8988T (cell line): ENCODE data around the gene GID8.
"Not testable (repeated sequence)": the region's sequence is repeated elsewhere in the genome, so short reads cannot be mapped to it uniquely, and the experiment has no call there.

ENCODE experiments used
- DNase-seq: peaks from one replicate; pipeline ENCODE4 v3.0.0; 2011

GID8 gene

DNA sequence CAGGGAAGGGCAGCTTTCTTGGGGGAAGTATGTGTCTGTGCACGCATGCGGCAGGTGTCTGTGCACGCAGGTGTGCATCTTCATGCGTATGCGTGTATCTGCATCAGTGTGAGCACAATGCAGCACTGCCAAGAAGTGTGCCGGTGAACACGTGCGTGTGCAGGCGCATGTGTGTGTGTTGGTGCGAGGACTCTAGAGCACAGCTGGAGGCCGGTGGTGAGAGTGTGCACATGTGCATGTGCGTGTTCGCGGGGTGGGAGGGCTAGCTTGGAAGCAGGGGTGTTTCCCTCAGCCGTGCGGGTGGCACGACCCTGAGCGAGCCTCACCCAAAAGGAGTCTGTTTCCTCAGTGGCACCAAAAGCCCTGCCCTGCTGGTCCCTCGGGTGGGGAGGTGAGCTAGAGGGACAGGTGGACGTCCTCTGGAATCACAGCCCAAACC lies 22.1 kb downstream of the GID8 start:
- no peak for DNase-seq

DNA sequence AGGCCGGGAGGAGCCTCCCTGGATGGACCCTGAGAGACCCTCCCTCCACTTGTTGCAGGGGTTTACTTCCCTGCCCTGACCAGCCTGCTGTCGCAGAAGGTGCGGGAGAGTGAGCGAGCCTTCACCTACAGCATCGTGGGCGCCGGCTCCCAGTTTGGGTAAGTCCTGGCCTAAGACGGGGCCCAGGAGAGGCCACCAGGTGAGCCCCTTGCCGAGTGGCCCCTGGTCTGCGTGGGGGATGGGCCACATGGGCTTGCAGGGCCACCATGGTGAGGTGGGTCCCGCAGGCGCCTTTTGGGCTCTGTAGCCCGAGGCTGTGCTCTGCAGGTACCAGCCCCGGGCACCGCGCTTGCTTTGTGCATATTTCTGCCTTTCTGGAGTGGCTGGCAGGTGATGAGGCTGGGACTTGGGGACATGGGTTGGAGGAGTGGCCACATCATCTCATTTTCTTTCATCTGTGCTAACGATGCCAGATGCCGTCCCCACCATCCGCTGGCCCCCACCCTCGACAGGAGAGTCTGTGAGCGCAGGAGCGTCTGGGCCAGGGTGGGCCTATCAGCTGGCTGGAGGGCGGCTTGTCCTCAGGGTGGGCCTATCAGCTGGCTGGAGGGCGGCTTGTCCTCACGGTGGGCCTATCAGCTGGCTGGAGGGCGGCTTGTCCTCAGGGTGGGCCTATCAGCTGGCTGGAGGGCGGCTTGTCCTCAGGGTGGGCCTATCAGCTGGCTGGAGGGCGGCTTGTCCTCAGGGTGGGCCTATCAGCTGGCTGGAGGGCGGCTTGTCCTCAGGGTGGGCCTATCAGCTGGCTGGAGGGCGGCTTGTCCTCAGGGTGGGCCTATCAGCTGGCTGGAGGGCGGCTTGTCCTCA lies 22.7 kb downstream of the GID8 start:
- not testable (repeated sequence) for DNase-seq

DNA sequence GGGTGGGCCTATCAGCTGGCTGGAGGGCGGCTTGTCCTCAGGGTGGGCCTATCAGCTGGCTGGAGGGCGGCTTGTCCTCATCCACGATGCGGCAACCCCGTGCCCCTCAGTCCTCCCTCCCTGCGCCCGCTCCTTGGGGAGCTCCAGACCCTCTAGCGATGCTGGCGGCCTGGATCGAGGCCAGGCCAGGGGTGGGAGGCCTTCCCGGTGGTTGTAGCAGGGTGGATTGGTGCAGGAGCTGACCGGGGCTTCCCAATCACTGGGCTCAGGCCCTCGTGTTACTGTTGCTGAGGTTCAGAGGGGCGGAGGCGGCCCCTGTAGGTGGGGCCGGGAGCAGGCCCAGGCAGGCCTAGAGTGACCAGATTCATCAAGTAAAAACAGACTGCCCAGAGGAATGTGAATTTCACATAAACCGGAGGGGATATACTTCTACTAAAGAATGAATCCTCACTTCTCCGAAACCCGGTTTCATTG lies 23.4 kb downstream of the GID8 start:
- no peak for DNase-seq

DNA sequence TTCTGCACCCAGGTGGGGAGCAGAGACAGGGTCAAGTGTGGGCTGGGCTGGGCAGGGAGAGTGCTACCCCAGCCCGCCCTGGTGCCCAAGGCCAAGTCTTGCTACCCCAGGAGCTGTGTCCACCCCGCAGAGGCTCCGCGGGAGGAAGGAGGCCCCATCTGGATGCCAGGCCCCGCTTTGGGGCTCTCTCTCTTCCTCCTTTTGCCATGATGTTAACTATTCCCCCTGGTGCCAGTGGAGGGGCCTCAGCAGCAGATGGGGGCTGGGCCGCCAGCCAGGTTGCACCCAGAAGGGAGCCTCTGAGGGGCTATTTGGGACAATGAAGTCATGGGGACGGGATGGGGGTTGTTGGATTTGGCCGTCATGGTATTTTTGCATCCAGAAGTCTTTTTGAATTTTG lies 23.9 kb downstream of the GID8 start:
- no peak for DNase-seq

DNA sequence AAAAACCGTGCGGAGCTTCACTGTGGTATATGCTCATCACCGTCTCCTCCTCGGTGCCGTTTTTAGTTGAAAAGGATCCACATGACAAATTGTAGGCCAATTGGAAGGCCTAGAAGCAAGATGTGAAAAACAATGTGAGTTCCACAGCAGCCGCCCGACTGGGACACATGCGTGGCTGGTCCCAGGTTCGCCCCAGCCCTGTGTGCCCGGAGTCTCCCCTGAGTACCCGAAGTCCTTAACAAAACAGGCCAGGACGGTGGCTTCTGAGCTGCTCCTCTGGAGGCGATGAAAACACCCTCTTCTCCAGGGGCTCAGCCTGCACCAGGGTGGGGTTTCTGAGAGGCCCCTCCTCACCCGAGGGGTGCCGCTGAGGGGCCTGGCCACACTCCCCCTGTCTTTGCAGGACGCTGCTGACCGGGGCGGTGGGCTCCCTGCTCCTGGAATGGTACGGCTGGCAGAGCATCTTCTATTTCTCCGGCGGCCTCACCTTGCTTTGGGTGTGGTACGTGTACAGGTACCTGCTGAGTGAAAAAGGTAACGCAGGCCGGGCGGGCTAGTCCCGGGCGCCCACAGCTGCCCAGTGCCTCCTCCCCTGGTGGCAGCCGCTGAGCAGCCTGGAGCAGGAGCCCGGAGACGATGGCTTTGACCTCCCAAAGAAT lies 24.4 kb downstream of the GID8 start:
- no peak for DNase-seq

DNA sequence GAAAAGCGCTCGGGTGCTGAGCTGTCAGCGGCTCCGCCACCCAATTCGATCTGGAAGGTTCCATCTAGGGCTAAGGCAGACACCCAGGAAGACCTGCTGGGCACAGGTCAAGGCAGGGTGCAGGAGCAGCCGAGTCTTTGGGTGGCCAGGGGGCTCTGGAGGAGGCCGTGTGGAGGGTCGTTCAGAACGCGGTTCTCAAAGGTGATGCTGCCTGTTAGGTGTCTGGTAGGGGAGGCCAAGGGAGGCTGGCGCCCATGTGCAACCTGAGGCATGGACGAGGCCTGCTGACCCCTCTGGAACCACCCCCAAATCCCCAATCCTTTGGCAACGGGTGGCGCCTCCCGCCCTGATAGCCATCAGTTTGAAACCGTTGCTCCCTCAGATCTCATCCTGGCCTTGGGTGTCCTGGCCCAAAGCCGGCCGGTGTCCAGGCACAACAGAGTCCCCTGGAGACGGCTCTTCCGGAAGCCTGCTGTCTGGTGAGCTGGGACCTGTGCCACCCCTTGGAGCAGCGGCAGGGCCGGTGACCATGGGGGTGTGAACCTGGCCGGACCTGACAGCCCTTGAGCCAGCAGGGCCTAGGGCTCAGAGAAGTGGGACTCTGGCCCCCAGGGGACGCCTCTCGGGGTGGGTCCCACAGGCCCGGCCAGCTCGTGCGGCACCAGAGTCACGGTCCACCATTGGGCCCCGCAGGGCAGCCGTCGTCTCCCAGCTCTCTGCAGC lies 25.1 kb downstream of the GID8 start:
- DNase-seq = no peak

DNA sequence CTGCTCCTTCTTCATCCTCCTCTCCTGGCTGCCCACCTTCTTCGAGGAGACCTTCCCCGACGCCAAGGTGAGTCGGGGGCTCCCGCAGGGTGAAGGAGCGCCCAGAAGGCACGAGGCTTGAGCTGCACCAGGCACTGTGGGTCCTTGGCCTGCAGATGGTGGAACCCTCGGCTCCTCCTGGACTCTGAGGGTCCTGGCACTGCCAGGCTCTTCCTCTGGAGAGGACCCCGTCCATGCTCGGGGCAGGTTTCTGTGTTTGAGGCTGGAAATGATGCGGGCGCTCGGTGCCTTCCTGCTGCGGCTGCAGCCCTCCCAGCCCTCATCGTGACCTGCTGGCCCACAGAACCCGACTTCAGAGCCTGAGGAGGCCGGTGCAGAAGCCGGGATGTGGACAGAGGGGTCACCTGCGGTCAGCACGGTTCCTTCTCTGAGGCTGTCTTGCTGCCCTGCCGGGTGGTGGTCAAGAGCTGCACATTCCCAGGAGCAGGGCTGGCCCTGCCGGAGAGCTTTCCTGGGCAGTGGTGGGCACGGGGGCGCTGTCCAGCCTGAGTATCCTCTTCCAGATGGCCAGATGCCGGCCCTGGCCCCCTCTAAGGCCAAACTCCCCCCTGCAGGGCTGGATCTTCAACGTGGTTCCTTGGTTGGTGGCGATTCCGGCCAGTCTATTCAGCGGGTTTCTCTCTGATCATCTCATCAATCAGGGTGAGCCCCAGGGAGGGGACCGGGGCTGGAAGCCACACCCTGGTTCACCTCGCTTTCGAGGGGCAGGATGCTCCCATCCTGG lies 25.9 kb downstream of the GID8 start:
- no peak for DNase-seq

DNA sequence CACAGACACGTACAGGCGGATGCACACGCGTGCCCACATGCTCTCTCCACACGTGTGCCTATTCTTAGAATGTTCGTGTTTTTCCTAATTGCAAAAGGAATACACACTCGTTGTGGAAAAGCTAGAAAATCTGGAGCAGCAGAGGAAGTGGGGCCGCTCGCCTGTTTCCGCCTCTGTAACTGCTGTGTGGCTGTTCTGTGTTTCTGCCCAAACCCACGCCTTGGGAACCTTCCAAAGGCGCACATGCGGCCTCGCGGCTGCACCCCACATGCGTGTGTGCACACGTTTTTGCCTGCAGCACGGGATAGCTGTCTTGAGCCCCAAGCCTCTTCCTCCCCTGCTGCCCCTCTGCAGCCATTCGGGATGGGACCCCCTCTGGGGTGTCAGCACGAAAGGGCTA lies 26.8 kb downstream of the GID8 start:
- DNase-seq = no peak

DNA sequence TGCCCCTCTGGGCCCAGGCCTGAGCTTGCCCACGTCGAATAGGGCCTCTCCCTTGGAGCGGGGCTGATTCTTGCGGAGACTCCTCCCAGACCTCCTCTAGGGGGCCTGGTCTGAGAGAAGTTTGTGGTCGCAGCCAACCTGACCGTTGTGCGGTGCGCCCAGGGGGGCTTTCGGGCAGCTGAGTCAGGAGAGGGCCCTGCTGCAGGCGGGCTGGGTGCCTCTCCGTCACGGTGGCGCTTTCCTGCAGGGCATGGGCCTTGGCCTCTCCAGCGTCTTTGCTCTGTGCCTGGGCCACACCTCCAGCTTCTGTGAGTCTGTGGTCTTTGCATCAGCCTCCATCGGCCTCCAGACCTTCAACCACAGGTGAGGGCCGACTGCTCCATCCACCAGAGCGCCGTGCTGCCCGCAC lies 27.4 kb downstream of the GID8 start:
- no peak for DNase-seq

DNA sequence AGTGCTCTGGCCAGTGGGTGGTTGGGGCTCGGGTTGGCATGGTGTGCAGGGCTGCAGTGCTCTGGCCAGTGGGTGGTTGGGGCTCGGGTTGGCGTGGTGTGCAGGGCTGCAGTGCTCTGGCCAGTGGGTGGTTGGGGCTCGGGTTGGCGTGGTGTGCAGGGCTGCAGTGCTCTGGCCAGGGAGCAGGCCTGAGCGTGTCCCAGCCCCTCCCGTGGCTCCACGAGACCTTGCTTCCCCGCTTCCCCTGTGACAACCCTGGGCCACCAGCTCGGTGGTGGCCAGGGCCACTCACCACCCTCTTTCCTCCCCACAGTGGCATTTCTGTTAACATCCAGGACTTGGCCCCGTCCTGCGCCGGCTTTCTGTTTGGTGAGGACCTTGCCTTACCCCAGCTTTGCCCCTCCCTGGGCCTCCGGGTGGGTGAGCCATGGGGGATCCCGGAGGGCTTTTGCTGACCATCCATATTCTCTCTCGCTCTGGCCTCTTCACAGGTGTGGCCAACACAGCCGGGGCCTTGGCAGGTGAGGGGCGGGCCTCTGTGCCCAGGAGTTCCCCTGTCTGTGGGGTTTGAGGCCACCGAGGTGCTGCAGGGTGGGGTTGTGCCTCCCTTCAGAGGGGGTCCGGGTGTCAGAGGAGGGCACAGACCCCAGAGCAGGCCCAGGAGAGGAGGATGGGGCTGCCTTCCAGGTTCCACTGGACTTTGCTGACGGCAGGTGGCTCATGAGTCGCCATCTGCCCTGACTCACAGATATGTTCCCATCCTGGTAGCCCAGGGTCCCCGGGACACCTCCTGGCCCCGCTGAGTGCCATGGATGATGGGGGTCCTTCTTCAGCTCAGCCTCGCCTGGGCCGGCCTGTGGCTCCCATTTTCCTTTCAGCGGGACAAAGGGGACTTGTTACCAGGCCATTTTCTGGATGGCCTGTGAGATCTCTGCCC lies 28.5 kb downstream of the GID8 start:
- no peak for DNase-seq

DNA sequence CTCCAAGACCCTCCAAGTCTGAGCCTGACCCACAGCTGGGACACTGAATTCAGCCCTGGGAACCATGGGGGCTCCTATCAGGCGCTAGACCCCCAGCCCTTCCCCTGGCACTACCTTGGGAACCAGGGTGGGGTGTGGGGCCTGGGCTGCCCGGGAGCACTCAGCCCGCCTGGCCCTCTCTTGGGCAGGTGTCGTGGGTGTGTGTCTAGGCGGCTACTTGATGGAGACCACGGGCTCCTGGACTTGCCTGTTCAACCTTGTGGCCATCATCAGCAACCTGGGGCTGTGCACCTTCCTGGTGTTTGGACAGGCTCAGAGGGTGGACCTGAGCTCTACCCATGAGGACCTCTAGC lies 29.2 kb downstream of the GID8 start:
- DNase-seq = no peak

DNA sequence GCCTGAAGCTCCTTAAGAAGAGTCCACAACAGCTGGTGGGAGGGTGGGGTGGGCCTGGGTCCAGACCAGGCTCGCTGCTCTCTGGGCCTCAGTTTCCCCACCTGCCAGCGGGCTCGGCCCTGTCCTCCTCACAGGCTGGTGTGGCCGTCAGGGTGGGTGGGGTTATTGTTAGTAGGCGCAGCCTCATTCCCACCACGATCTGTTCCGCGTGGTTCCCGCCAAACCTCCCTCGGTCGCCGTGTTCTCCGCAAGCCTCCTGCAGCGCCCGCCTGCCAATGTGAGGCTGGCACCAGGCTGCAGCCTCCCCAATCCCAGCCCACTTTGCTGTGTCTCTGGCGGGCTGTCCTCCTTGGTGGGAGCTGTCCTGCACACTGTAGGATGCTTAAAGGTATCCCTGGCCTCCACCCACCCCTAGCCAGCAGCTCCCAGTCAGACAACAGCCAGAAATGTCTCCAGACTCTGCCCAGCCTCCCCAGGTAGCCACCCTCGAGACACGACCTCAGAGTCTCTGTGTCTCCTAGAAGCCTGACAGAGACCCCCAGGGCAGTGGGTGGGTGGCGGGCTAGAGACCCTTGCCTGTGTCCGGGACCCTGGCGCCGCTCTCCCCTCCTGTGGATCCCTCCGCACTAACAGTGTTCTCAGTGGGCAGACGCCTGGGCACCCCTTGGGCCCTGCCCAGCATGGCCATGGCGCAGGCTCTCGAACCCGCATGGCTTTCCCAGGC lies 29.8 kb downstream of the GID8 start:
- no peak for DNase-seq

DNA sequence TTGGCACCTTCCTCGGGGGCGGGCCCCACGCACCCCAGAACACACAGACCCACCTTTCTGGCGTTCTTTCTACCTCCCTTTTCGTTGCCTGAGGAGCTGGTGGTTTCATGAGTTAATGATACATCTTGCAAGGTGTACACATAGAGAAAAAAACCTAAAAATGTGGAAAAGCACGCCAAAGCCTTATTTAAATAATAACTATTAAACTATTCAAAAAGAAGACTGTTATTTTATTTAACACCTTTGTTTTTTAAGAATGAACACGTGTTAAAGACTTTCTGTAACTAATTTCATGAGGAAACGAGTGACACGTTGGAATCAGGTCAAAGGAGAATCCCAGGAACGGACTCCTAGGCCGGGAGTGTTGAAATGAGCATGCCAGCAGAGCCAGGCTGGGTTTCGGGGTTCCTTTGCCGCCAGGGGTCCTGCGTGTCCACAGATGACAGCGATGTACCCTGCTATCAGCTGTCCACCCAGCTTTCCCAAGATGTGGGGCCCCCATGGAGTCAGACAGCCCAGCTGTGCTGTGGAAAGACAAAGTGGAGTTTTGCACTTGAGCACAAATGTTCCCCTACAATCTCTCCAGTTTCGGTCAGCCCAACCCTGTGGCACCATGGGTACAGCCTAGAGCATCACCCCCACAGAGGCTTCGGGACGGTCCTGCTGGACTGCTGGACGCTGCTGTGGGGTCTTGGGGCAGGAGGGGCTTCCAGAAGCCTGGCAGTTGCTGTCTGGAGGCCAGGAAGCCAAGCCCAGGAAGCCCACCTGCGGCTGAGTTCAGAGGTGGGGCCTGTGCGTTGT lies 30.6 kb downstream of the GID8 start:
- no peak for DNase-seq

DNA sequence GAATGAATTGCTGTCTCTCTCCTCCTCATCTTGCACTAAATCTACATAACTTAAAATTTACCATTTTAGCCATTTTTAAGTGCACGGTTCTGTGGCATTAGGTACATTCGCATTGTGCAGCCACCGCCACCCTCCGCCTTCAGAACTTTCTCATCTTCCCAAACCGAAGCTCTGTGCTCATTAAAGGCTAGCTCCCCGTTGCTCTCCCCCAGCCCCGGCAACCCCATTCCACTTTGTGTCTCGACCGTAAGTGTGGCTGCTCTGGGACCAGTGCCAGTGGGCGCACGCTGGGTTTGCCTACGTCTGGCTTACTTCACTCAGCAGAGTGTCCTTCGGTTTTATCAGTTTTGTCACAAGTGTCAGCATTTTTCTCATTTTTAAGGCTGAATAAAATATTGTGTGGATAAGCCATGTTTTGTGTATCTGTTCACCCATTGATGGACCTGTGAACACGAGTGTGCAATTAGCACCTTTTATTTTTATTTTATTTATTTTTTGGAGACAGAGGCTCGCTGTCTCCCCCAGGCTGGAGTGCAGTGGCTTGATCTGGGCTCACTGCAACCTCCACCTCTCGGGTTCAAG lies 31.3 kb downstream of the GID8 start:
- no peak for DNase-seq

DNA sequence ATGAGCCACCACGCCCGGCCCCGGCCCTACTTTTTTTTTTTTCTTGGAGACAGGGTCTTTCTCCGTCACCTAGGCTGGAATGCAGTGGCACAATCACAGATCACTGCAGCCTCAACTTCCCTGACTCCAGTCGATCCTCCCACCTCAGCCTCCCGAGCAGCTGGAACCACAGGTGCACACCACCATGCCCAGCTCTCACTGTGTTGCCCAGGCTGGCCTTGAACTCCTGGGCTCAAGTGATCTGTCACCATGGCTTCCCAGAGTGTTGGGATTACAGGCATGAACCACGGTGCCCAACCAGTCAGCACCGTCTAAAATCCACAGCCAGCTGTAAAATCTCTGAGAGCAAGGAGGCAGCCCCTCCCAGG lies 32.0 kb downstream of the GID8 start:
- no peak for DNase-seq

DNA sequence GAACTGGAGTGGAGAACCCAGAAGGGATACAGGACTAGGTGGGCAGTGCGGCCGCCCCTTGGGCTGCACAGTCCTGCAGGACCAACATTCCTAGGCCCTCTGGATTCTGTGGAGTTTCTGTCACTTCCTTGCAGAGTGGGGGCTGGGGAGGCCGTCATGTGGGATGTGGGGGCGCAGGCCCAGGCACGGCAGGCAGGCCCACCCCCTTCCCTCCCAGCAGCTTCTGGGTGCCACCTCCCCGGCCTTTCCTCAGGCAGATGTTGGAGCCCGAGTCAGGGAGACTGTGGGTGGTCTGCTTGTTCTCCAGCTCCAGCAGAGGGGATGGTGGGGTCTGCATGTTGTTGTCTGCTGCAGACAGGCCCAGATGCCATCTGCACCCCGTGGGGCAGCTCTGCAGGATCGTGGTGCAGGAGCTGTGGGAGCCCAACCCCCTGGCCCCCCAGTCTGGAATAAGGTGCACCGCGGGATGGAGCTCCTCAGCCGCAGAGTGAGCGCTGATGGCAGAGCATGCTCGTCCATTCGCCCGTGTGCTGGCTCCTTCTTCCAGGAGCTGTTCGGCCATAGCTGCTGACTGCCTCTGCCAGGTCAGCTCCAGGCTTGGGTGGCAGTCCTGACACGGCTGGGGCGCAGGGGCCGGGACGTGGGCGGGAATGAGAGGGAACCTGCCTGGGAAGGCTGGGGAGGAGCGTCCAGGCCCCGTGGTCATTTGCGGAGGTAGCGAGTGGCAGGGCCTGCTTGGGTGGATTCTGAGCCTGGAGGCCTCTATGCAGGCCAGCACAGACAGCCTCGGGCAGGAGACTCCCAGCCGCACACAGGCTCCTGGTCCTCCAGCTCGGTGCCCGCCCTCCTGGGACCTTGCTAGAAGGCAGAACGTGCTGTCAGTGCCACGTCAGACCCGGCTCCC lies 32.6 kb downstream of the GID8 start:
- DNase-seq = no peak

DNA sequence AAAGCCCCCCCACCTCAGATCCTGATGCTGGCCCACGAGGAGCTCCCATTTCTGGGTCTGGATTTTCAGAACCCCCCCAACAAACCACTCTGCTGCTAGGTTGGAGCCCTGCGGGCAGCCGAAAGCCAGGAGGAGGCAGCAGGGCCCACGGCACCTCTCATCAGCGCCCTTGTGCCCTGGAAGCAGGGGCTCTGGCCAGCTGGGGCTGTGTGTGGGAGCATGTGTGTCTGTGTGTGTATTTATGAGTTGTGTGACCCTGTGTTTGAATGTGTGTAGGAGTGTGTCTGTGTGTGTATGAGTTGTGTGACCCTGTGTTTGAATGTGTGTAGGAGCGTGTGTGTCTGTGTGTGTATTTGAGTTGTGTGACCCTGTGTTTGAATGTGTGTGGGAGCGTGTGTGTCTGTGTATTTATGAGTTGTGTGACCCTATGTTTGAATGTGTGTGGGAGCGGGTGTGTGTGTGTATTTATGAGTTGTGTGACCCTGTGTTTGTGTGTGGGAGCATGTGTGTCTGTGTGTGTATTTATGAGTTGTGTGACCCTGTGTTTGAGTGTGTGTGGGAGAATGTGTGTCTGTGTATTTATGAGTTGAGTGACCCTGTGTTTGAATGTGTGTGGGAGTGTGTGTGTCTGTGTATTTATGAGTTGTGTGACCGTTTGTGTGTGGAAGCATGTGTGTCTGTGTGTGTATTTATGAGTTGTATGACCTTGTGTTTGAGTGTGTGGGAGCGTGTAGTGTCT lies 33.4 kb downstream of the GID8 start:
- DNase-seq = no peak
